Prostate gland (tissue), 2 donors: ENCODE measurements around the gene TNNT2. TPM values are rescaled to one million over a fixed set of nuclear protein-coding genes. Genes with fewer than 3 reads are reported as not detected.
A peak's percentile ranks its signal among the peaks of the same experiment; 100 is the strongest.

Experiments used
- DNase-seq: peaks from one replicate; pipeline ENCODE4 v3.0.0-alpha.2; 2019; ENCODE audit warnings: low spot score
- H3K27ac ChIP-seq, 2 donors: fragments of 200-600 bp; sonication (generic); 2 replicates each; pipeline ENCODE4 v1.5.1; 2017 to 2019
- H3K27me3 ChIP-seq: fragments of 200-600 bp; sonication (generic); replicated peaks from 2 replicates; pipeline ENCODE4 v1.5.1; 2019; ENCODE audit not compliant: insufficient read depth
- H3K36me3 ChIP-seq, 2 donors: fragments of 200-600 bp; sonication (generic); 1 replicate in 1 of 2; 2 replicates in 1 of 2; pipeline versions ENCODE4 v1.5.1 to v1.8.1; 2017 to 2019
- H3K4me1 ChIP-seq: fragments of 200-600 bp; sonication (generic); replicated peaks from 2 replicates; pipeline ENCODE4 v1.5.1; 2019
- H3K4me3 ChIP-seq, 2 donors: fragments of 200-600 bp; sonication (generic); 2 replicates each; pipeline ENCODE4 v1.5.1; 2017 to 2019
- H3K9me3 ChIP-seq: fragments of 200-600 bp; sonication (generic); 2 replicates; pipeline ENCODE4 v1.5.1; 2017
- CTCF ChIP-seq, 4 experiments: fragments of 200-600 bp in 2 of 4; fragments of 450-650 bp in 2 of 4; sonication (generic) in 2 of 4; IDR thresholded peaks; 1 replicate in 3 of 4; 2 replicates in 1 of 4; pipeline ENCODE4 v1.5.1; 2016 to 2019; ENCODE audit warnings: antibody characterized with exemption in 4 of 4, mild to moderate bottlenecking in 2 of 4, moderate library complexity in 2 of 4
- POLR2A ChIP-seq: fragments of 450-650 bp; IDR thresholded peaks from one replicate; pipeline ENCODE4 v1.6.1; 2016; ENCODE audit warnings: antibody characterized with exemption, mild to moderate bottlenecking
- POLR2AphosphoS5 ChIP-seq: sonication (generic); formaldehyde crosslinking; IDR thresholded peaks from one replicate; pipeline ENCODE4 v1.6.1; 2017; ENCODE audit warnings: antibody characterized with exemption
- WGBS: methylation state at CpG from one replicate; pipeline ENCODE4 v1.1.5; 2018; 5-methylcytosine and 5-hydroxymethylcytosine counted together
- intact Hi-C: fragments of 100-400 bp; cut with DNase I; formaldehyde crosslinking; loops from one replicate; pipeline ENCODE4 v1.14.2; 2022
- total RNA-seq, 2 donors: library from RNA; depleted of rRNA; stranded (reverse); fragments of >200 nt; gene quantifications; one replicate each; pipeline ENCODE4 v1.1.0, GENCODE V29; 2016

The TNNT2 gene
- total RNA-seq, 2 donors from 2014 or later = 2.2 to 3.5 TPM

GRCh38 chr1:201362906-201363305 lies 14.6 kb downstream of the TNNT2 start:
- no peaks in the 10 kb centered on the region for H3K27me3 ChIP-seq
- no peak overlapping the region for H3K27ac ChIP-seq
- H3K36me3 ChIP-seq = no peaks in the 10 kb centered on the region
- H3K4me3 ChIP-seq = no peak overlapping the region
- no peaks in the 10 kb centered on the region for H3K4me1 ChIP-seq
- TF ChIP-seq POLR2AphosphoS5 = no peak
- no peak for TF ChIP-seq CTCF (IDR thresholded peaks at IDR 0.05)
- TF ChIP-seq POLR2A = no peak
- intact Hi-C loops = loop anchor here (5.0 kb wide), 1 partner anchor 111 kb away; no protein-coding TSS in a partner anchor
- WGBS = 81% methylated on average over 3 of the region's 3 CpGs
- DNase-seq = no peak
- no peaks in the 10 kb centered on the region for H3K9me3 ChIP-seq

- intact Hi-C loops = loop anchor here (5.0 kb wide), 1 partner anchor 110 kb away; no protein-coding TSS in a partner anchor
- Histone ChIP-seq H3K9me3 (no peaks in the 10 kb centered on the region), H3K4me3 (no peak overlapping the region), H3K27me3 (no peaks in the 10 kb centered on the region), H3K36me3 (no peaks in the 10 kb centered on the region), H3K27ac (no peak overlapping the region), H3K4me1 (no peaks in the 10 kb centered on the region)
- 59% methylated on average over 10 of the region's 10 CpGs for WGBS
- no peak for TF ChIP-seq POLR2A
- peak; percentile 50 to 92 (median 88) for TF ChIP-seq CTCF (IDR thresholded peaks at IDR 0.05)
- peak; percentile 34 for DNase-seq
These were observed 15.6 kb downstream of the TNNT2 start for GRCh38 chr1:201361652-201362504.

- TF ChIP-seq CTCF (IDR thresholded peaks at IDR 0.05) = no peak
- TF ChIP-seq POLR2A = no peak
- no peak for TF ChIP-seq POLR2AphosphoS5
- intact Hi-C loops = loop anchor here (5.0 kb wide), 1 partner anchor 109 kb away; no protein-coding TSS in a partner anchor
- H3K4me1 ChIP-seq = no peaks in the 10 kb centered on the region
- no peak for DNase-seq
- H3K27me3 ChIP-seq = no peaks in the 10 kb centered on the region
- no peak overlapping the region for H3K27ac ChIP-seq
- no peaks in the 10 kb centered on the region for H3K9me3 ChIP-seq
- H3K4me3 ChIP-seq = no peak overlapping the region
- 84% methylated on average over 15 of the region's 15 CpGs for WGBS
- H3K36me3 ChIP-seq = no peaks in the 10 kb centered on the region
These were observed 16.4 kb downstream of the TNNT2 start for GRCh38 chr1:201360901-201361651.

GRCh38 chr1:201360486-201360885 lies 17.0 kb downstream of the TNNT2 start:
- TF ChIP-seq CTCF (IDR thresholded peaks at IDR 0.05) (no peak), POLR2AphosphoS5 (no peak), POLR2A (no peak)
- WGBS = 85% methylated on average over 7 of the region's 7 CpGs
- no peak overlapping the region for H3K27ac ChIP-seq
- H3K9me3 ChIP-seq = no peaks in the 10 kb centered on the region
- H3K36me3 ChIP-seq = no peaks in the 10 kb centered on the region
- no peaks in the 10 kb centered on the region for H3K27me3 ChIP-seq
- intact Hi-C loops = loop anchor here (5.0 kb wide), 1 partner anchor 108 kb away; no protein-coding TSS in a partner anchor
- H3K4me3 ChIP-seq = no peak overlapping the region
- H3K4me1 ChIP-seq = no peaks in the 10 kb centered on the region
- no peak for DNase-seq
